HepG2 (cell line): ENCODE data around the gene UBC. TPM values are rescaled to one million over a fixed set of nuclear protein-coding genes. Genes with fewer than 3 reads are reported as not detected.

Experiments
- FOXK2 ChIP-seq: fragments of 450-650 bp; IDR thresholded peaks from 2 replicates; pipeline ENCODE4 v1.6.1; 2016
- GABPB1 ChIP-seq: IDR thresholded peaks from 2 replicates; pipeline ENCODE4 v1.6.1; 2016; ENCODE audit warnings: mild to moderate bottlenecking, missing genetic modification reagents, moderate library complexity, missing compliant biosample characterization
- GATA4 ChIP-seq: sonication (generic); IDR thresholded peaks from 2 replicates; pipeline ENCODE4 v1.6.1; 2016; ENCODE audit warnings: antibody characterized with exemption, low read depth, borderline replicate concordance
- GLI4 ChIP-seq: sonication (generic); formaldehyde crosslinking; IDR thresholded peaks from 2 replicates; pipeline ENCODE4 v1.5.1; 2020; ENCODE audit warnings: missing genetic modification reagents, mild to moderate bottlenecking, moderate library complexity, borderline replicate concordance
- GTF2F1 ChIP-seq: fragments of 150-350 bp; IDR thresholded peaks from 2 replicates; pipeline ENCODE4 v1.6.1; 2014; ENCODE audit warnings: low read length
- MED13 ChIP-seq: sonication (generic); formaldehyde crosslinking; IDR thresholded peaks from 2 replicates; pipeline ENCODE4 v1.5.0; 2020; ENCODE audit warnings: missing genetic modification reagents
- MIER2 ChIP-seq: IDR thresholded peaks from 2 replicates; pipeline ENCODE4 v1.6.1; 2016; ENCODE audit warnings: missing biosample characterization, missing genetic modification reagents
- PCBP2 ChIP-seq: fragments of 200-400 bp; formaldehyde crosslinking; optimal IDR thresholded peaks from 2 replicates; pipeline ENCODE3; 2018; ENCODE audit warnings: low read length, low read depth; ENCODE audit not compliant: poor library complexity, severe bottlenecking
- RBM39 ChIP-seq: fragments of 200-400 bp; formaldehyde crosslinking; IDR thresholded peaks from one replicate; pipeline ENCODE4 v1.6.1; 2018; ENCODE audit warnings: antibody characterized with exemption, mild to moderate bottlenecking, low read depth, low read length; ENCODE audit not compliant: poor library complexity, severe bottlenecking
- SIN3A ChIP-seq: IDR thresholded peaks from 2 replicates; pipeline ENCODE4 v1.6.1; 2011; ENCODE audit warnings: low read depth, mild to moderate bottlenecking, control low read depth, low read length, borderline replicate concordance
- SMARCC2 ChIP-seq: fragments of 450-650 bp; IDR thresholded peaks from 2 replicates; pipeline ENCODE4 v1.6.1; 2017; ENCODE audit warnings: antibody characterized with exemption, mild to moderate bottlenecking
- TOPORS ChIP-seq: sonication (generic); formaldehyde crosslinking; IDR thresholded peaks from 2 replicates; pipeline ENCODE4 v1.8.0; 2023; ENCODE audit warnings: mild to moderate bottlenecking, missing genetic modification reagents
- U2AF1 ChIP-seq: fragments of 200-400 bp; formaldehyde crosslinking; optimal IDR thresholded peaks from 2 replicates; pipeline ENCODE3; 2017; ENCODE audit warnings: mild to moderate bottlenecking, low read depth, low read length
- YEATS2 ChIP-seq: sonication (generic); formaldehyde crosslinking; IDR thresholded peaks from 2 replicates; pipeline ENCODE4 v1.4.0; 2020; ENCODE audit warnings: missing genetic modification reagents, borderline replicate concordance
- ZBTB20 ChIP-seq: sonication (generic); formaldehyde crosslinking; IDR thresholded peaks from 2 replicates; pipeline ENCODE4 v1.8.1; 2023; ENCODE audit warnings: missing genetic modification reagents, low read depth, mild to moderate bottlenecking, borderline replicate concordance
- ZC3H13 ChIP-seq: sonication (generic); formaldehyde crosslinking; IDR thresholded peaks from 2 replicates; pipeline ENCODE4 v1.8.1; 2023; ENCODE audit warnings: mild to moderate bottlenecking, missing genetic modification reagents, moderate library complexity
- ZNF776 ChIP-seq: sonication (generic); formaldehyde crosslinking; IDR thresholded peaks from 2 replicates; pipeline ENCODE4 v1.4.0; 2020; ENCODE audit warnings: mild to moderate bottlenecking, missing genetic modification reagents
- ZNF782 ChIP-seq: sonication (generic); formaldehyde crosslinking; IDR thresholded peaks from 2 replicates; pipeline ENCODE4 v1.4.0; 2020; ENCODE audit warnings: missing genetic modification reagents, mild to moderate bottlenecking, borderline replicate concordance
- polyA plus RNA-seq, 8 experiments: library from polyadenylated mRNA; depleted of rRNA in 3 of 8; stranded (reverse) in 7 of 8; unstranded in 1 of 8; fragments of >200 nt; fragmentation: Illumina TruSeq in 4 of 8; extraction: Trizol in 4 of 8; gene quantifications; 2 replicates each; pipeline versions ENCODE4 v1.2.1 to v1.2.3, GENCODE V29; 2011 to 2016; ENCODE audit warnings: low read depth in 4 of 8, missing spikeins in 1 of 8, mixed read lengths in 1 of 8; ENCODE audit not compliant: insufficient read depth in 1 of 8
- total RNA-seq, 5 experiments: library from RNA; depleted of rRNA; stranded (reverse); fragments of >200 nt; fragmentation: Illumina TruSeq; extraction: Trizol; gene quantifications; 2 replicates each; pipeline ENCODE4 v1.2.3, GENCODE V29; 2016; ENCODE audit warnings: low read depth in 1 of 5
- TF ChIP-seq, protein P1 (sequence below): sonication (generic); formaldehyde crosslinking; IDR thresholded peaks from 2 replicates; pipeline ENCODE4 v1.8.1; 2023; ENCODE audit warnings: mild to moderate bottlenecking, missing genetic modification reagents
- TF ChIP-seq, protein P2 (sequence below): IDR thresholded peaks from 2 replicates; pipeline ENCODE4 v1.6.1; 2018; ENCODE audit warnings: missing genetic modification reagents
- TF ChIP-seq, protein P3 (sequence below), 2 experiments: sonication (generic) in 1 of 2; formaldehyde crosslinking in 1 of 2; IDR thresholded peaks; 2 replicates each; pipeline versions ENCODE4 v1.6.1 to v1.9.0; 2014 to 2022; ENCODE audit warnings: antibody characterized with exemption in 1 of 2, borderline replicate concordance in 1 of 2, inconsistent platforms in 1 of 2, low read depth in 1 of 2, missing genetic modification reagents in 1 of 2

The UBC gene
- total and polyA plus RNA-seq, 2 of the 13 experiments (the other 11 are each of a cell fraction or from before 2014, with no cell fraction given), result 805 to 1,432 TPM

DNA sequence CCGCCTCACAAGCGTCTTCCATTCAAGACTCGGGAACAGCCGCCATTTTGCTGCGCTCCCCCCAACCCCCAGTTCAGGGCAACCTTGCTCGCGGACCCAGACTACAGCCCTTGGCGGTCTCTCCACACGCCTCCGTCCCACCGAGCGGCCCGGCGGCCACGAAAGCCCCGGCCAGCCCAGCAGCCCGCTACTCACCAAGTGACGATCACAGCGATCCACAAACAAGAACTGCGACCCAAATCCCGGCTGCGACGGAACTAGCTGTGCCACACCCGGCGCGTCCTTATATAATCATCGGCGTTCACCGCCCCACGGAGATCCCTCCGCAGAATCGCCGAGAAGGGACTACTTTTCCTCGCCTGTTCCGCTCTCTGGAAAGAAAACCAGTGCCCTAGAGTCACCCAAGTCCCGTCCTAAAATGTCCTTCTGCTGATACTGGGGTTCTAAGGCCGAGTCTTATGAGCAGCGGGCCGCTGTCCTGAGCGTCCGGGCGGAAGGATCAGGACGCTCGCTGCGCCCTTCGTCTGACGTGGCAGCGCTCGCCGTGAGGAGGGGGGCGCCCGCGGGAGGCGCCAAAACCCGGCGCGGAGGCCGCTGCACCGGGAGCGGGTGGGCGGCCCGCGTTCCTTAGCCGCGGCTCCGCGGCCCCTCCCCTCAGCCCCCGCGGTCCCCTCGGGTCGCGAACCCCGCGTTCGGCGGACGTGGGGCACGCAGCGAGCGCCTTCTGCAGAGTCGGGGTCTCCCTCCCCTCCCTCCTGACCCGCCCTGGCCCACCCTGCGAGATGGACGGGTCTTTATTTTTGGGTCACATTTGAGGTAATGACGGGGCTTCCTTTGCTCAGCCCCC lies at the start of gene UBC (continued):
- TF ChIP-seq, protein P1, sequence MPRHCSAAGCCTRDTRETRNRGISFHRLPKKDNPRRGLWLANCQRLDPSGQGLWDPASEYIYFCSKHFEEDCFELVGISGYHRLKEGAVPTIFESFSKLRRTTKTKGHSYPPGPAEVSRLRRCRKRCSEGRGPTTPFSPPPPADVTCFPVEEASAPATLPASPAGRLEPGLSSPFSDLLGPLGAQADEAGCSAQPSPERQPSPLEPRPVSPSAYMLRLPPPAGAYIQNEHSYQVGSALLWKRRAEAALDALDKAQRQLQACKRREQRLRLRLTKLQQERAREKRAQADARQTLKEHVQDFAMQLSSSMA, result peak; percentile 66; the same call in 1 of the 2 replicates
- TF ChIP-seq GABPB1 (CRISPR knock-in tag) (peak; percentile 88), RBM39 (peak; percentile 100), ZBTB20 (CRISPR knock-in tag) (peak; percentile 85), GATA4 (peak; percentile 91), YEATS2 (CRISPR knock-in tag) (peak; percentile 81; the same call in 1 of the 2 replicates), FOXK2 (0 out of 2 replicates have a peak, but pooled peaks have one; percentile 41), MED13 (CRISPR knock-in tag) (peak; percentile 79), ZNF782 (CRISPR knock-in tag) (peak; percentile 45; the same call in 1 of the 2 replicates), PCBP2 (no peak), U2AF1 (peak; percentile 99), ZNF776 (CRISPR knock-in tag) (peak; percentile 89), SIN3A (peak; percentile 94), GTF2F1 (peak; percentile 95), MIER2 (CRISPR knock-in tag) (peak; percentile 75), ZC3H13 (CRISPR knock-in tag) (peak; percentile 98; the same call in 1 of the 2 replicates), TOPORS (CRISPR knock-in tag) (peak; percentile 64; the same call in 1 of the 2 replicates), SMARCC2 (no peak), GLI4 (peak; percentile 57; the same call in 1 of the 2 replicates)
- TF ChIP-seq, protein P2, sequence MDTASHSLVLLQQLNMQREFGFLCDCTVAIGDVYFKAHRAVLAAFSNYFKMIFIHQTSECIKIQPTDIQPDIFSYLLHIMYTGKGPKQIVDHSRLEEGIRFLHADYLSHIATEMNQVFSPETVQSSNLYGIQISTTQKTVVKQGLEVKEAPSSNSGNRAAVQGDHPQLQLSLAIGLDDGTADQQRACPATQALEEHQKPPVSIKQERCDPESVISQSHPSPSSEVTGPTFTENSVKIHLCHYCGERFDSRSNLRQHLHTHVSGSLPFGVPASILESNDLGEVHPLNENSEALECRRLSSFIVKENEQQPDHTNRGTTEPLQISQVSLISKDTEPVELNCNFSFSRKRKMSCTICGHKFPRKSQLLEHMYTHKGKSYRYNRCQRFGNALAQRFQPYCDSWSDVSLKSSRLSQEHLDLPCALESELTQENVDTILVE (CRISPR knock-in tag), result peak; percentile 88
- TF ChIP-seq, protein P3, sequence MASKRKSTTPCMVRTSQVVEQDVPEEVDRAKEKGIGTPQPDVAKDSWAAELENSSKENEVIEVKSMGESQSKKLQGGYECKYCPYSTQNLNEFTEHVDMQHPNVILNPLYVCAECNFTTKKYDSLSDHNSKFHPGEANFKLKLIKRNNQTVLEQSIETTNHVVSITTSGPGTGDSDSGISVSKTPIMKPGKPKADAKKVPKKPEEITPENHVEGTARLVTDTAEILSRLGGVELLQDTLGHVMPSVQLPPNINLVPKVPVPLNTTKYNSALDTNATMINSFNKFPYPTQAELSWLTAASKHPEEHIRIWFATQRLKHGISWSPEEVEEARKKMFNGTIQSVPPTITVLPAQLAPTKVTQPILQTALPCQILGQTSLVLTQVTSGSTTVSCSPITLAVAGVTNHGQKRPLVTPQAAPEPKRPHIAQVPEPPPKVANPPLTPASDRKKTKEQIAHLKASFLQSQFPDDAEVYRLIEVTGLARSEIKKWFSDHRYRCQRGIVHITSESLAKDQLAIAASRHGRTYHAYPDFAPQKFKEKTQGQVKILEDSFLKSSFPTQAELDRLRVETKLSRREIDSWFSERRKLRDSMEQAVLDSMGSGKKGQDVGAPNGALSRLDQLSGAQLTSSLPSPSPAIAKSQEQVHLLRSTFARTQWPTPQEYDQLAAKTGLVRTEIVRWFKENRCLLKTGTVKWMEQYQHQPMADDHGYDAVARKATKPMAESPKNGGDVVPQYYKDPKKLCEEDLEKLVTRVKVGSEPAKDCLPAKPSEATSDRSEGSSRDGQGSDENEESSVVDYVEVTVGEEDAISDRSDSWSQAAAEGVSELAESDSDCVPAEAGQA (IDR thresholded peaks at IDR 0.05; ENCODE audit: low read depth), result no peak
- TF ChIP-seq, protein P3 (CRISPR knock-in tag; IDR thresholded peaks at IDR 0.05; ENCODE audit: borderline replicate concordance), result peak; percentile 83; the same call in 1 of the 2 replicates
